ENCODE data around the gene CDK5. TPM values are rescaled to one million over a fixed set of nuclear protein-coding genes. Genes with fewer than 3 reads are reported as not detected.
"Not testable (repeated sequence)": the region's sequence is repeated elsewhere in the genome, so short reads cannot be mapped to it uniquely, and the experiment has no call there.

The CDK5 gene
- total RNA-seq, 1 donor from 2014 or later = 24.9 TPM

GRCh38 chr7:151027728-151028130 lies 30.0 kb downstream of the CDK5 start:
- not testable (repeated sequence) for H3K36me3 Mint-ChIP-seq (ENCODE audit: low read depth); DNase-seq (ENCODE audit: low spot score); H3K9me3 Mint-ChIP-seq; H3K27me3 Mint-ChIP-seq (ENCODE audit: insufficient read depth)
- intact Hi-C loops (cut with micrococcal nuclease) = loop anchor here (1.0 to 5.0 kb wide), 11 partner anchors 9 to 360 kb away; partner anchors contain the start of genes ABCF2, CHPF2 and FASTK
- Mint-ChIP-seq H3K27ac (peak overlapping the region; percentile 95), H3K4me3 (peak overlapping the region; percentile 94), H3K4me1 (ENCODE audit: low read depth) (peaks cover 21% of the 10 kb centered on the region)

GRCh38 chr7:151026771-151027727 lies 30.6 kb downstream of the CDK5 start:
- H3K27ac Mint-ChIP-seq = peak overlapping the region; percentile 95
- H3K27me3 Mint-ChIP-seq (ENCODE audit: insufficient read depth) = not testable (repeated sequence)

GRCh38 chr7:151025924-151026671 lies 31.6 kb downstream of the CDK5 start:
- no peaks in the 10 kb centered on the region for H3K9me3 Mint-ChIP-seq
- H3K4me1 Mint-ChIP-seq (ENCODE audit: low read depth) = peaks cover 21% of the 10 kb centered on the region
- no peak for DNase-seq (ENCODE audit: low spot score)
- H3K4me3 Mint-ChIP-seq = peak overlapping the region; percentile 1
- H3K27me3 Mint-ChIP-seq (ENCODE audit: insufficient read depth) = peaks cover 2% of the 10 kb centered on the region
- no peak overlapping the region for H3K27ac Mint-ChIP-seq
- H3K36me3 Mint-ChIP-seq (ENCODE audit: low read depth) = peaks cover 3% of the 10 kb centered on the region
- intact Hi-C loops (cut with micrococcal nuclease) = loop anchor here (5.0 kb wide), 2 partner anchors 326 to 359 kb away; no protein-coding TSS in a partner anchor

More at GRCh38 chr7:151026771-151027727, 30.6 kb downstream of the CDK5 start:
- intact Hi-C loops (cut with micrococcal nuclease) = loop anchor here (5.0 kb wide), 2 partner anchors 325 to 360 kb away; no protein-coding TSS in a partner anchor
- not testable (repeated sequence) for DNase-seq (ENCODE audit: low spot score); H3K36me3 Mint-ChIP-seq (ENCODE audit: low read depth); H3K9me3 Mint-ChIP-seq
- peak overlapping the region; percentile 94 for H3K4me3 Mint-ChIP-seq
- H3K4me1 Mint-ChIP-seq (ENCODE audit: low read depth) = peaks cover 21% of the 10 kb centered on the region

GRCh38 chr7:151024435-151025056 lies 33.2 kb downstream of the CDK5 start, which contains the start of gene ATG9B:
TSS of gene ATG9B (minus strand) at chr7:151024494. CDS start at chr7:151024423, 71 bp downstream.
- Mint-ChIP-seq H3K9me3 (no peaks in the 10 kb centered on the region), H3K27me3 (ENCODE audit: insufficient read depth) (peaks cover 12% of the 10 kb centered on the region), H3K4me3 (no peak within 1 kb of the TSS), H3K4me1 (ENCODE audit: low read depth) (peaks cover 18% of the 10 kb centered on the region), H3K36me3 (ENCODE audit: low read depth) (peaks cover 3% of the 10 kb centered on the region), H3K27ac (no peak within 1 kb of the TSS)
- intact Hi-C loops (cut with micrococcal nuclease) = loop anchor here (5.0 kb wide), 2 partner anchors 328 to 357 kb away; no protein-coding TSS in a partner anchor
- no peak for DNase-seq (ENCODE audit: low spot score)

- Mint-ChIP-seq H3K9me3 (no peaks in the 10 kb centered on the region), H3K27ac (no peak overlapping the region), H3K4me3 (no peak overlapping the region), H3K36me3 (ENCODE audit: low read depth) (peaks cover 3% of the 10 kb centered on the region), H3K27me3 (ENCODE audit: insufficient read depth) (peaks cover 20% of the 10 kb centered on the region), H3K4me1 (ENCODE audit: low read depth) (peaks cover 18% of the 10 kb centered on the region)
- no peak for DNase-seq (ENCODE audit: low spot score)
- intact Hi-C loops (cut with micrococcal nuclease) = no loop called here
These were observed 34.5 kb downstream of the CDK5 start for GRCh38 chr7:151023232-151023631.

GRCh38 chr7:151020231-151020630 lies 37.5 kb downstream of the CDK5 start:
- intact Hi-C loops (cut with micrococcal nuclease) = no loop called here
- no peak for DNase-seq (ENCODE audit: low spot score)
- Mint-ChIP-seq H3K36me3 (ENCODE audit: low read depth) (peaks cover 3% of the 10 kb centered on the region), H3K4me1 (ENCODE audit: low read depth) (peaks cover 24% of the 10 kb centered on the region), H3K9me3 (no peaks in the 10 kb centered on the region), H3K4me3 (no peak overlapping the region), H3K27ac (no peak overlapping the region), H3K27me3 (ENCODE audit: insufficient read depth) (peaks cover 21% of the 10 kb centered on the region)

- H3K27ac Mint-ChIP-seq = peak overlapping the region; percentile 29
- H3K9me3 Mint-ChIP-seq = no peaks in the 10 kb centered on the region
- H3K4me1 Mint-ChIP-seq (ENCODE audit: low read depth) = peaks cover 36% of the 10 kb centered on the region
- DNase-seq (ENCODE audit: low spot score) = no peak
- H3K36me3 Mint-ChIP-seq (ENCODE audit: low read depth) = peaks cover 8% of the 10 kb centered on the region
- peaks cover 19% of the 10 kb centered on the region for H3K27me3 Mint-ChIP-seq (ENCODE audit: insufficient read depth)
- intact Hi-C loops (cut with micrococcal nuclease) = loop anchor here (2.0 to 10.0 kb wide), 6 partner anchors 30 to 694 kb away; partner anchors contain the start of genes ACTR3C, FASTK, LRRC61 and SLC4A2
- peak overlapping the region; percentile 40 for H3K4me3 Mint-ChIP-seq
These were observed 38.6 kb downstream of the CDK5 start for GRCh38 chr7:151019130-151019447.

GRCh38 chr7:151018421-151019129 lies 39.1 kb downstream of the CDK5 start:
- Mint-ChIP-seq H3K27ac (peak overlapping the region; percentile 81), H3K36me3 (ENCODE audit: low read depth) (peaks cover 9% of the 10 kb centered on the region), H3K27me3 (ENCODE audit: insufficient read depth) (peaks cover 19% of the 10 kb centered on the region), H3K9me3 (no peaks in the 10 kb centered on the region), H3K4me1 (ENCODE audit: low read depth) (peaks cover 39% of the 10 kb centered on the region), H3K4me3 (peak overlapping the region; percentile 82)
- DNase-seq (ENCODE audit: low spot score) = no peak
- intact Hi-C loops (cut with micrococcal nuclease) = loop anchor here (1.0 to 10.0 kb wide), 10 partner anchors 8 to 694 kb away; partner anchors contain the start of genes ABCB8, ACTR3C, FASTK and LRRC61

- H3K4me1 Mint-ChIP-seq (ENCODE audit: low read depth) = peaks cover 39% of the 10 kb centered on the region
- peaks cover 9% of the 10 kb centered on the region for H3K36me3 Mint-ChIP-seq (ENCODE audit: low read depth)
- H3K4me3 Mint-ChIP-seq = peak overlapping the region; percentile 82
- DNase-seq (ENCODE audit: low spot score) = peak; percentile 73
- peaks cover 19% of the 10 kb centered on the region for H3K27me3 Mint-ChIP-seq (ENCODE audit: insufficient read depth)
- peak overlapping the region; percentile 81 for H3K27ac Mint-ChIP-seq
- H3K9me3 Mint-ChIP-seq = no peaks in the 10 kb centered on the region
- intact Hi-C loops (cut with micrococcal nuclease) = loop anchor here (1.0 to 10.0 kb wide), 10 partner anchors 8 to 693 kb away; partner anchors contain the start of genes ABCB8, ACTR3C, FASTK and LRRC61
These were observed 39.7 kb downstream of the CDK5 start for GRCh38 chr7:151017953-151018420.

GRCh38 chr7:151017370-151017952 lies 40.2 kb downstream of the CDK5 start:
- H3K9me3 Mint-ChIP-seq = no peaks in the 10 kb centered on the region
- intact Hi-C loops (cut with micrococcal nuclease) = loop anchor here (5.0 to 10.0 kb wide), 3 partner anchors 155 to 693 kb away; partner anchors contain the start of genes ACTR3C and LRRC61
- H3K36me3 Mint-ChIP-seq (ENCODE audit: low read depth) = peaks cover 9% of the 10 kb centered on the region
- H3K27ac Mint-ChIP-seq = peak overlapping the region; percentile 67
- peaks cover 44% of the 10 kb centered on the region for H3K4me1 Mint-ChIP-seq (ENCODE audit: low read depth)
- H3K27me3 Mint-ChIP-seq (ENCODE audit: insufficient read depth) = peaks cover 19% of the 10 kb centered on the region
- H3K4me3 Mint-ChIP-seq = peak overlapping the region; percentile 82
- no peak for DNase-seq (ENCODE audit: low spot score)

GRCh38 chr7:151016942-151017341 lies 40.8 kb downstream of the CDK5 start:
- Mint-ChIP-seq H3K4me3 (no peak overlapping the region), H3K27ac (no peak overlapping the region), H3K9me3 (no peaks in the 10 kb centered on the region), H3K36me3 (ENCODE audit: low read depth) (peaks cover 9% of the 10 kb centered on the region), H3K27me3 (ENCODE audit: insufficient read depth) (peaks cover 19% of the 10 kb centered on the region), H3K4me1 (ENCODE audit: low read depth) (peaks cover 49% of the 10 kb centered on the region)
- intact Hi-C loops (cut with micrococcal nuclease) = loop anchor here (5.0 to 10.0 kb wide), 3 partner anchors 155 to 692 kb away; partner anchors contain the start of genes ACTR3C and LRRC61
- no peak for DNase-seq (ENCODE audit: low spot score)
